Mucosa of descending colon (tissue), 3 donors: ENCODE data around the gene CHMP6. TPM values are rescaled to one million over a fixed set of nuclear protein-coding genes. Genes with fewer than 3 reads are reported as not detected.

ENCODE experiments used
- ATAC-seq: fragments of 200-7000 bp; cut with Tn5 transposase; one replicate; pipeline ENCODE4 v1.9.1; 2020; ENCODE audit warnings: mild to moderate bottlenecking, moderate library complexity
- DNase-seq, 3 donors: peaks; one replicate each; pipeline ENCODE4 v3.0.0-alpha.2; 2020
- H3K36me3 ChIP-seq: fragments of 200-600 bp; one replicate; pipeline ENCODE4 v1.8.0; 2021; ENCODE audit warnings: low read depth, mild to moderate bottlenecking
- H3K4me1 ChIP-seq: fragments of 200-600 bp; one replicate; pipeline ENCODE4 v1.8.0; 2021; ENCODE audit warnings: low read depth, mild to moderate bottlenecking
- H3K4me3 ChIP-seq: fragments of 200-600 bp; one replicate; pipeline ENCODE4 v1.8.0; 2021; ENCODE audit warnings: mild to moderate bottlenecking
- H3K9me3 ChIP-seq: fragments of 200-600 bp; one replicate; pipeline ENCODE4 v1.8.0; 2021; ENCODE audit warnings: mild to moderate bottlenecking
- CTCF ChIP-seq: fragments of 200-600 bp; IDR thresholded peaks from one replicate; pipeline ENCODE4 v1.8.0; 2022; ENCODE audit warnings: antibody characterized with exemption, mild to moderate bottlenecking
- intact Hi-C, 2 donors: fragments of 100-400 bp; cut with DNase I in 1 of 2; cut with micrococcal nuclease in 1 of 2; formaldehyde crosslinking; loops; one replicate each; pipeline versions ENCODE4 v1.11.0 to v1.11.1; 2022; cut with DNase I, micrococcal nuclease
- total RNA-seq, 3 donors: library from RNA; stranded (reverse); fragmentation: NEBNext Ultra II Directional in 2 of 3; extraction: Animal tissue kit (Norgen Biotek cat#: 25700) in 2 of 3; gene quantifications; one replicate each; pipeline versions ENCODE4 v1.2.1 to v1.2.4, GENCODE V29; 2021 to 2023
- donor health status: DM: no; HTN: no; CAD: no; lungs with moderate emphysema.
- donor health status: DM: no; HTN: no; CAD: no.
- donor health status: DM: no; HTN: yes; CAD: no.

Gene CHMP6
- total RNA-seq, 3 donors from 2014 or later: 35.1 to 43.9 (median 35.4) TPM

GRCh38 chr17:81020767-81021497 lies 29.3 kb downstream of the CHMP6 start:
- peak; percentile 83 to 88 (median 84) for DNase-seq
- H3K4me1 ChIP-seq: peaks cover 19% of the 10 kb centered on the region
- intact Hi-C loops: no loop called here
- no peak for TF ChIP-seq CTCF
- H3K36me3 ChIP-seq: no peaks in the 10 kb centered on the region
- peak; percentile 83 for ATAC-seq
- H3K9me3 ChIP-seq: no peaks in the 10 kb centered on the region
- H3K4me3 ChIP-seq: no peak overlapping the region

- intact Hi-C loops: no loop called here
- H3K4me1 ChIP-seq: peaks cover 19% of the 10 kb centered on the region
- H3K4me3 ChIP-seq: no peak overlapping the region
- ATAC-seq (no peak), DNase-seq (peak in 1 of 3 donors; percentile 33)
- no peaks in the 10 kb centered on the region for H3K36me3 ChIP-seq
- no peaks in the 10 kb centered on the region for H3K9me3 ChIP-seq
- no peak for TF ChIP-seq CTCF
Measured at GRCh38 chr17:81021531-81022343, 30.1 kb downstream of the CHMP6 start.

DNA sequence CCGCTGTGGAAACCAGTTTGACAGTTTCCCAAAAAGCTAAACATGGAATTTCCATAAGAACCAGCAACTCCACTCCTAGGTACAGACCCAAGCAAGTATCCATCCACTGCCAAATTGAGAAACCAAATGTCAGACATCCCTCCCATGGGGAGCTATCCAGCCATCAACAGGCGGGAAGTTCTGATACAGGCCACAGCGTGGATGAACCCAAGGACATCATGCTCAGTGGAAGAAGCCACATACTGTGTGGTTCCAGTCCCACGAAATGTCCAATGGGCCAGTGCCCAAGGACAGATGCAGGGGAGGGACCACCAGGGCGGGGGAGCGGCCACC lies 30.7 kb downstream of the CHMP6 start:
- Histone ChIP-seq H3K36me3 (no peaks in the 10 kb centered on the region), H3K9me3 (no peaks in the 10 kb centered on the region), H3K4me1 (peaks cover 19% of the 10 kb centered on the region), H3K4me3 (no peak overlapping the region)
- intact Hi-C loops: no loop called here
- DNase-seq: peak in 1 of 3 donors; percentile 7
- no peak for ATAC-seq
- TF ChIP-seq CTCF: no peak

DNA sequence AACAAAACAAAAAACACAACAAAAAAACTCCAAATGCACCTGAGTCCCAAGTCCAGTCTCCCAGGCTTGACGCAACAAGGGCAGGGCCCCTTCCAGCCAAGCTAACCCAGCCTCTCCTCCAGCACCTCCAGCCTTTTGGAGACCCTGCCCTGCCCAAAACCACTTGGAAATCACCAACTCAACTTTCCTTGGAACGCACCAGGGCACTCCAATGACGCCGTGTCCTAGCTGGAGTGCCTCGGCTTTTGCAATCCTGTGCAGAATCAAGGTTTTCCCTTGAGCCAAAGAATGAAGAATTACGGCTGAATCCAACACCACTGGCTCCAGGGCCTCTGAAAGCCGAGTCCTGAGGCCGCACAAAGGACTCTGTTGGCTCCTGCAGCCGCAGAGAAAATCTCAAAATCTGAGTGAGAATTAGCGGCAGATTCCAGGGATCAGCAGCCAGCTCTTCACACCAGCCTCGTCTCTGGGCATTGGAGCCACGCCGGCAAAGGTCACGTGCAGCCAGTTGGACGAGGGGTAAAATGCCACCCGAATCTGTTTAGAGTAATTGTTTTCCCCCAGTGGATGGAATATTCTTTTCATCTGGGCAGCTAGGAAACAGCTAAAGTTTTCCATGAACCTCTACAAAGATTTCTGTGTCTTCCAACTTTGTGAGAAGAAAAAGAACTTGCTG lies 33.6 kb downstream of the CHMP6 start:
- no peak overlapping the region for H3K4me3 ChIP-seq
- H3K4me1 ChIP-seq: peaks cover 16% of the 10 kb centered on the region
- intact Hi-C loops: loop anchor here in 1 of 2 donors (5.0 kb wide), 1 partner anchor 77 kb away; no protein-coding TSS in a partner anchor
- no peak for TF ChIP-seq CTCF
- ATAC-seq (no peak), DNase-seq (peak in 2 of 3 donors; percentile 19 to 27)
- H3K36me3 ChIP-seq: no peaks in the 10 kb centered on the region
- no peaks in the 10 kb centered on the region for H3K9me3 ChIP-seq

GRCh38 chr17:81025741-81026129 lies 34.1 kb downstream of the CHMP6 start:
- intact Hi-C loops: loop anchor here in 1 of 2 donors (5.0 kb wide), 1 partner anchor 77 kb away; no protein-coding TSS in a partner anchor
- TF ChIP-seq CTCF: no peak
- DNase-seq: peak in 2 of 3 donors; percentile 29 to 54
- Histone ChIP-seq H3K4me3 (no peak overlapping the region), H3K36me3 (no peaks in the 10 kb centered on the region), H3K4me1 (peaks cover 10% of the 10 kb centered on the region), H3K9me3 (no peaks in the 10 kb centered on the region)
- ATAC-seq: no peak
